ENCODE data around the gene GRK5.

DNA sequence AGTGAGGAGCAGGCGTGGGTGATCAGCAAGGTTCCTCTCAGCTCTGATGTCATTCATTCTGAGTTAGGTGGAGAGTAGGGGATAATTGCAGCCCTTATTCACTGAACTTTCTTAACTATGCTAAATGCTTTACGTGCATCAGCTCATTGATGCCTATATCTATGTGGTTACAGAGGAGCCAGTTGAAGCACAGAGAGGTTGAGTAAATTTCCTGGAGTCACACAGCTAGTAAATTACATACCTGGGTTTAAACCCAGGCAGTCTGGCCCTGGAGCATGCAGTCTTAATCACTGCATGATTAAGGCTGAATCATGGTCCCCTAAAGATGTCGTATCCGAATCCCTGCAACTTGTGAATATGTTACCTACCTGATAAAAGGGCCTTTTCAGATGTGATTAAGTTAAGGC, 99.6 kb downstream of the GRK5 start:
- TF ChIP-seq, protein P1, sequence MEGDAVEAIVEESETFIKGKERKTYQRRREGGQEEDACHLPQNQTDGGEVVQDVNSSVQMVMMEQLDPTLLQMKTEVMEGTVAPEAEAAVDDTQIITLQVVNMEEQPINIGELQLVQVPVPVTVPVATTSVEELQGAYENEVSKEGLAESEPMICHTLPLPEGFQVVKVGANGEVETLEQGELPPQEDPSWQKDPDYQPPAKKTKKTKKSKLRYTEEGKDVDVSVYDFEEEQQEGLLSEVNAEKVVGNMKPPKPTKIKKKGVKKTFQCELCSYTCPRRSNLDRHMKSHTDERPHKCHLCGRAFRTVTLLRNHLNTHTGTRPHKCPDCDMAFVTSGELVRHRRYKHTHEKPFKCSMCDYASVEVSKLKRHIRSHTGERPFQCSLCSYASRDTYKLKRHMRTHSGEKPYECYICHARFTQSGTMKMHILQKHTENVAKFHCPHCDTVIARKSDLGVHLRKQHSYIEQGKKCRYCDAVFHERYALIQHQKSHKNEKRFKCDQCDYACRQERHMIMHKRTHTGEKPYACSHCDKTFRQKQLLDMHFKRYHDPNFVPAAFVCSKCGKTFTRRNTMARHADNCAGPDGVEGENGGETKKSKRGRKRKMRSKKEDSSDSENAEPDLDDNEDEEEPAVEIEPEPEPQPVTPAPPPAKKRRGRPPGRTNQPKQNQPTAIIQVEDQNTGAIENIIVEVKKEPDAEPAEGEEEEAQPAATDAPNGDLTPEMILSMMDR (conservative IDR thresholded peaks at IDR 0.05 in 1 of 2, IDR thresholded peaks at IDR 0.05 in 1 of 2; ENCODE audit: extremely low read depth in 1 of 2, insufficient read depth in 1 of 2, low read depth in 1 of 2, low read length in 2 of 2), result no peak
- TF ChIP-seq EZH2 (IDR thresholded peaks at IDR 0.05; ENCODE audit: borderline replicate concordance, low read length), result no peak

Data from mammary epithelial cell (primary cell).